Coronary artery (tissue), 2 donors: Measurements from ENCODE around the gene TMEM63A.
A peak's percentile ranks its signal among the peaks of the same experiment; 100 is the strongest.

Experiments
- DNase-seq: peaks from one replicate; pipeline ENCODE4 v3.0.0-alpha.2; 2017; ENCODE audit warnings: low spot score
- H3K27ac ChIP-seq, 2 donors: fragments of 200-600 bp; sonication (generic); one replicate each; pipeline ENCODE4 v1.5.1; 2016 to 2019
- H3K4me3 ChIP-seq: fragments of 200-600 bp; sonication (generic); 2 replicates; pipeline ENCODE4 v1.5.1; 2016; ENCODE audit warnings: mild to moderate bottlenecking, moderate library complexity
- CTCF ChIP-seq: fragments of 200-600 bp; sonication (generic); IDR thresholded peaks from one replicate; pipeline ENCODE4 v1.5.1; 2019; ENCODE audit warnings: antibody characterized with exemption

The TMEM63A gene

DNA sequence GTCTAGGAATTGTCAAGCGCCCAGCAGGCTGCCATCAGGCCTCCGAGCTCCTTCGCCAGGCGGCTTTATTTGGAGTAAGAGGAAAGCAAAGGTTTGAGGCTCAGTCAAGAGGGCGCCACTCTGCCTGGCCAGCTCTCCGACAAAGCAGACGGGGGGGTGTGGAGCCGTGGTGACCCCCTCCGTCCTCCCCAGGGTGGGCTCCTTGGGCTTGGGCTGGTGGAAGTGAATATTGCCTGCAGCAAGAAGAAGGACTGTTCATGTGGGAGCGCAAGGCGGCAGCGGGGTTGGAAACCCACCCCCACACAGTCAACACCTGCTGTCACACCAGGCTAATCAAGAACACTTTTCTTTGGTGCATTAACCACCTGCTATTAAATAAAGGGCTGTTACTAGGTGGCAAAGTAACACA is 57.6 kb downstream of the TMEM63A start:
- no peak overlapping the region for H3K4me3 ChIP-seq
- TF ChIP-seq CTCF = no peak
- DNase-seq = no peak
- H3K27ac ChIP-seq = peak overlapping the region in 1 of 2 donors; percentile 20

GRCh38 chr1:225823811-225824261 is 58.3 kb downstream of the TMEM63A start:
- no peak for DNase-seq
- Histone ChIP-seq H3K4me3 (no peak overlapping the region), H3K27ac (peak overlapping the region in 1 of 2 donors; percentile 50)
- no peak for TF ChIP-seq CTCF

DNA sequence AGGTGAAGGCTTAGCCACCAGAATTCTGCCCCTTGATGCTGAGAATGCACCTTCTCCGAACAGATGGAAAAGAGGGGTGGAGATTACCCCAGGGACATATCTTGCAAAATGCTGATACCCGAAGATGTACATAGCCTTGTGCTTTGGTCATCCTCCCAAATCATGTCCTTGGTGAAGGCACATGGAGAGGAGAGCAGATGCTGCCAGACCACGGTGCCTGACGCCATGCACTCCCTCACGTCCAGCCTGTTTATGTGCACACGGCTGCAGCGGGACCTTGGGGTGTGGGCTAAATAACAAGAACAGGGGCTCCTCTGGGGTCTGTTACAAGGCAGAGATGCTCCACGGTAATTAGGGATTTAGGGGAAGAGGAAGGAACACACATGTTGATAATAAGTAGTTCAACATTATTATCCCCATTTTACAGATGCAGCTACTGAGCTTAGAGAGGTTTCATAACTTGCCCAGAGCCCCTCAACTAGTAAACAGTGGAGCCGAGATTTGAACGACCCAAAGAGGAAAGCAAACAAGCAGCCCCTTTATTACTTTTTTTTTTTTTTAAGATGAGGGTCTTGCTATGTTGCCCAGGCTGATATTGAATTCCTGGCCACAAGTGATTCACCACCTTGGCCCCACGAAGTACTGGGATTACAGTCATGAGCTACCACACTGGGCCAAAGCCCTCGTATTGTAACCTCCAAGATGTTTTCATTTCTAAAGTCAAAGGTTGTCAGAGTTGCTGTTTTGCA is 59.4 kb downstream of the TMEM63A start:
- peak overlapping the region in 1 of 2 donors; percentile 50 for H3K27ac ChIP-seq
- no peak for DNase-seq
- H3K4me3 ChIP-seq = no peak overlapping the region
- TF ChIP-seq CTCF = no peak

- DNase-seq = no peak
- H3K4me3 ChIP-seq = no peak overlapping the region
- H3K27ac ChIP-seq = no peak overlapping the region
- no peak for TF ChIP-seq CTCF
Observed at GRCh38 chr1:225820522-225821120, 61.6 kb downstream of the TMEM63A start.

- no peak for DNase-seq
- H3K4me3 ChIP-seq = no peak overlapping the region
- H3K27ac ChIP-seq = peak overlapping the region; percentile 34 to 79
- TF ChIP-seq CTCF = no peak
Observed at GRCh38 chr1:225819346-225820192, 62.6 kb downstream of the TMEM63A start.

DNA sequence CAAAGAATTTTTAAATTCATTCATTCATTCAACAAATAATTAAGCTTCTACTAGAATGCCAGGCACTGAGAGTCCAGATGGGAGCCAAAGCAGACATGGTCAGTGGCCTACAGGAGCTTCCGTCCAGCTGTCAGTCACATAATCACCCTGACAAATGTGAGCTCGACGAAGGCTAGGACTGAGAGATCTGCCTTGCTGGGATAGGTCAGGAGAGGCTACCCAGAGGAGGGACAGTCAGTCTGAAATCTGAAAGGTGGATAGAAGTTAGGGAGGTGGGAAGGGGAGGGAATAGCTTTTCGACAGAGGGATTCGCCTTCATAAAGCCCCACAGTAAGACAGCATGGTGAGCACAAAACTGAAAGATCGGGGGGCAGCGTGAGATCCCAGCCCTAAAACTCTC is 64.0 kb downstream of the TMEM63A start:
- no peak for TF ChIP-seq CTCF
- H3K27ac ChIP-seq = peak overlapping the region; percentile 84 to 93
- no peak for DNase-seq
- H3K4me3 ChIP-seq = no peak overlapping the region
